Activated T-helper 1 cell treated with anti-CD3 and anti-CD28 coated beads, Interleukin-2, amount 50 U/mL, for 16 hours (primary cell): ENCODE measurements around the gene RAB17.

Source experiments
- DNase-seq, 2 donors: peaks; one replicate each; pipeline ENCODE4 v3.0.0-alpha.2; 2020; ENCODE audit warnings: low read depth in 1 of 2, low spot score in 1 of 2

Gene RAB17, protein sequence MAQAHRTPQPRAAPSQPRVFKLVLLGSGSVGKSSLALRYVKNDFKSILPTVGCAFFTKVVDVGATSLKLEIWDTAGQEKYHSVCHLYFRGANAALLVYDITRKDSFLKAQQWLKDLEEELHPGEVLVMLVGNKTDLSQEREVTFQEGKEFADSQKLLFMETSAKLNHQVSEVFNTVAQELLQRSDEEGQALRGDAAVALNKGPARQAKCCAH

GRCh38 chr2:237590272-237591140 lies at the start of gene RAB17:
Gene RAB17 (minus strand): TSS chr2:237590734. CDS start chr2:237586154, 4,580 bp downstream.
- DNase-seq: no peak

DNA sequence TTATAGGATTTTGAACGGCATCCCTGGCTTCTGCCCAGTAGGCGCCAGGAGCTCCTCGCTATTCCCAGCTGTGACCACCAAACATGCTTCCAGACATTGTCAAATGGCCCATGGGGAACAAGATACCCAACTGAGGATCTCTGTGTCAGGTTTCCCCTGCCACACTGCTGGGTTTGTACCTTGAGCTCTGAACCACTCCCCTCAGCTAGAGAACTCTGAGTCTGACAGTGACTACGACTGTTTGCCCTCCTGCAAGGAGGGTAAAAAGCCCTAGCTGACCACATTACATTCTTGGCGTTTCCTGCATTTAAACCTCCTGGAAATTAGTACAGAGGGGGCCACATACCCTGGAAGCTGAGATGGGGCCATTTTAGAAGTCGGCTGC lies 49.3 kb upstream of the RAB17 start:
- DNase-seq: no peak

DNA sequence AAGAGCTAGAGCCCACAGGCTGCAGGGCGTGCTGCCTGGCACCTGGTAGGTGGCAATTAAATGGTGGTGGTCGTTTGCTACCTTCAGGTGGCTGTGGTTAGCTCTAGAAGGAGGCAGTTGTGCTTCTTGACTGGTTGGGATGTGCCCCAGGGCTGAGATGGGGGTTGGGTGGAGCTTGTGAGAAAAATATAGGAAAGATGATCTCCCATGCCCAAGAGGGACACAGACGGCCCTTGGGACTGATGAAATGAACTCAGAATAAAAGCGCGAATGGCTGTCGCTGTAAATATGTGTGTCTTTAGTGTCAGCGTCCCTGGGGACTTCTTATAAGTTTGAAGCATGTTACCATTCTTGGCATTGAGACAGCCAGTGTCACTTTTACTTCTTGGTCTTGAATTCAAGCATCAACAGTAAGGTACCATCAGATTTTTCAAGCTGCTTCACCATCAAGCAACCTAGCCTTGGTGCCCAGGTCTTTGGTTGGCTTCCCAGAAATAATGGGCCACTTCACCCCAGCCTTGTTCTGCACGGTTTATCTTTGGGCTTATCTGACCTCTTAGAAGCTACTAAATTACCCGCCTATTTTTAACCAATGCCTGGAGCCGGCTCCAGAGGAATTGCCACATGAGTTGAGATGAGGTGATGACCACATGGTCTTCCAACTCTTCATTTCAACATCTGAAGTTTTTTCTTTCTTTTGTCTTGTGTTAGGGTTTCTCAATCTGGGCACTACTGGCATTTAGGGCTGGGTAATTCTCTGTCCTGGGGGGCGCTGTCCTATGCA lies 48.7 kb upstream of the RAB17 start:
- DNase-seq: no peak

- DNase-seq: no peak
These were observed 47.6 kb upstream of the RAB17 start for GRCh38 chr2:237638176-237638575.

GRCh38 chr2:237637429-237638135 lies 47.0 kb upstream of the RAB17 start:
- no peak for DNase-seq

- no peak for DNase-seq
These were observed 46.0 kb upstream of the RAB17 start for GRCh38 chr2:237636578-237636977.

DNA sequence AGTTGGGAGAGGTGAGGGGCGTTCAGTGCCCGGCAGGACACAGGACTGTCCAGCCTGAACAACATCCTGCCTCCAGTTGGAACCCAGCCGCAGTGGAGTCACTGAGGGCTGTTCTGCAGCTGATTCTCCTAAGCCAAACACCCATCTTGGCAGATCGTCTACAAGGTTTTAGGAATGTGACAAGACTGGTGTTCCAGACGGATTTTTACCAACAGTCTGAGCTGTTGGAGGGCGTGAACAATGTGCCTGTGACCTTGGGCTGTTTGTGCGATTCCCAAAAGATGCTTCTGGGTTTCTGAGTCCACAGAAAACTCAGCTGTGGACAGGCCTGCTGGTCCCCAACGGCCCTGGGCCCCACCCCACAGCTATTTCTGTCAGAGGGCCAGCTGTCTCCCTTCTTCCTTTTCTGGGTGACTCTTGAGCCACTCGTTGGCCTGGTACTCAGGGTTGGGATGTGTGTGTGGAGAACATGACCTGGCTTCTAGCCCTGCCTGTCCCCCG lies 42.6 kb upstream of the RAB17 start:
- no peak for DNase-seq

GRCh38 chr2:237631801-237632585 lies 41.5 kb upstream of the RAB17 start:
- no peak for DNase-seq

GRCh38 chr2:237631007-237631785 lies 40.7 kb upstream of the RAB17 start:
- no peak for DNase-seq

DNA sequence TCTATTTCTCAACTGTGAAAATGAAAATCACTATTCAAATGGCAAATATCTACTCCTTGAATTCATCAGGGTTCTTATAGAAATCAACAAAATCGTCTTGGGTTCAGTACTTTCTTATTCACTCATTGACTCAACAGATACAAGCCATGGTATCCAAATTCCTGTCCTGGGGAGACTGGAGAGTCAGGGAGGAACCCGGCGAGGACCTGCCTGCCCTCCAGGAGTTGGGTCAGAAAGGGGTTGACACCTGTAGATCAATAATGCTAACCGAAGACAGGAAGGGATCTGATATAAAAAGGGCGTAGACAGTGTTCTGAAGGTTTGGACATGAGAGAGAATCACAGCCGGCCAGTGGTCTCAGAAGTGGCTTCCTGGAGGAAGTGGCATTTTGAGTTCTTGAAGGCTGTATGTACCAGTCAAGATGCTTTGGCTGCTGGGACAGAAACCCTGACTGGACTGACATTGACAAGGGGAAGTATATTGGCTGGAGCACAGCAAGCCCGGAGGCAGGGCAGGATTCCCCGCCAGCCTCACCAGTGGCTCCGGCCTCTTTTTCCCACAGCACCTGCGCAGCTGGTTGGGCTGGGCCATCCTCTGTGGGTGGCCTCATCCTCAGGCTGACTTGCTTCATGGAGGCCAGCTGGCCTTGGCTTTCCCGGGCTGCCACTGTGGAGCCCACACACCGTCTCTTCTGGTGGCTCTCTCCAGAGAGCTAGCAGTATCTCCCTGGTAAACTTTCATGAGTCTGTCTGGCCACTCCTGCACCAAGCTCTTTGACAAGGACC lies 39.9 kb upstream of the RAB17 start:
- DNase-seq: no peak

DNA sequence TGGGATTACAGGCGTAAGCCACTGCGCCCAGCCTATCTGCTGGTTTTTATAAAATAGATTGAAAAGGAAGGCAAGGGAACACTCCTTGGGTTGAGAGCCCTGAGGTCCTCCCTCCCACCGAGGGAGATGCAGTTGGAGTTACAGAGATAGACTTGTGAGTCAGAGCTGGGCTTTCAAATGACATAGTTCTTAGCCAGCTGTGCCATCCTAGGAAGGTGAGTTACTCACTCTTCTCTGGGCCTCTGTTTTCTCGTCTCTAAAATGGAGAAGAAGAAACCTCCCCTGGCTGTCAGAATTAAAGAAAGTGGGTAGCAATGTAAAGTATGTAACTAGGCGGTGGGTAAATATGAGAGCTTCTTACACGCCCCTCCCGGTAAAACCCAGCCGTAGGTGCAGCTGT lies 39.2 kb upstream of the RAB17 start:
- DNase-seq: no peak

DNA sequence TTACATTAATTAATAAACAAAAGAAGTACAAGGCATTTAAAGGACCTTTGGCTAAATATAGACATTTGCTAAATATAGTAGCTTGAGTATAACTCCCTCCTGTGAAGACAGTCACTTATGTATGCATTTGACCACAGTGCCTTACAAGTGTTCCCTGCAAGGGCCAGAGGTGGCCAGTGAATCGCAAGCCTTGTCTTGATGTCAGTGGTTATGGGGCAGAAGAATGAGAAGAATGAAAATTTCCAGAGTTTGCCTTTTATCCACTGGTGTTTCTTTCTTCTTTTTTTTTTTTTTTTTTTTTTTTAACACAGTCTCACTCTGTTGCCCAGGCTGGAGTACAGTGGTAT lies 38.6 kb upstream of the RAB17 start:
- DNase-seq: no peak

- DNase-seq: no peak
These were observed 38.0 kb upstream of the RAB17 start for GRCh38 chr2:237628247-237629187.

GRCh38 chr2:237627441-237628246 lies 37.1 kb upstream of the RAB17 start, which contains the start of gene LRRFIP1:
Gene LRRFIP1 (plus strand): TSS chr2:237627587. CDS start chr2:237627645, 58 bp downstream.
- no peak for DNase-seq

DNA sequence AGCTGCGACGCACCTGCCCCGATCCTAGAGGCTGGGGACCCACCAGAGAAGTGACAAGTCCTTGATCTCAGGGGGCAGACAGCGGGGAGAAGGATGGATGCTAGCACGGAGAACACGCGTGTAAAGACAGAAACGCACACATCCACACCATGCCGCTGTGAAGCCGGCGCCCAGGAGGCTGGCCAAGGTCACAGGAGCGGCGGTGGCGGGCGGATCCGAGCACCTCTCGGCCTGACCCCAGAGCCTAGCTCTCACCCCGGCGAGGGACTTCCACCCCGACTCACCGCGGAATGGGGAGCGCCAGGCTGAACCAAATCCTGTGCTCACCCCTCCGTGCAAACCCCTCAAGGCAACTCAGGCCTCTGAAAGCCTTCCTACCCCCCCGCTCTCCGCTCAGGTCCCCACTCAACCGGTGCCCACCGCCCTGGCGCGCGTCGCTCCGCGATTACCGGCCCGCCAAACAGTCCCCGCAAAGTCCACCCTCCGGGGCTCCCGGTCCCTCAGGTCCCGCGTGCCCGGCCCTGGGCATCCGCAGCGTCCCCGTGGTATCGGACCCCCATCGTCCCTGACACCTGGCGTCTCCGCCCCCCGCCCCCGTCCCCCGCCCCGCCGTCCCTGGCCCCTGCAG lies 36.4 kb upstream of the RAB17 start:
- no peak for DNase-seq

DNA sequence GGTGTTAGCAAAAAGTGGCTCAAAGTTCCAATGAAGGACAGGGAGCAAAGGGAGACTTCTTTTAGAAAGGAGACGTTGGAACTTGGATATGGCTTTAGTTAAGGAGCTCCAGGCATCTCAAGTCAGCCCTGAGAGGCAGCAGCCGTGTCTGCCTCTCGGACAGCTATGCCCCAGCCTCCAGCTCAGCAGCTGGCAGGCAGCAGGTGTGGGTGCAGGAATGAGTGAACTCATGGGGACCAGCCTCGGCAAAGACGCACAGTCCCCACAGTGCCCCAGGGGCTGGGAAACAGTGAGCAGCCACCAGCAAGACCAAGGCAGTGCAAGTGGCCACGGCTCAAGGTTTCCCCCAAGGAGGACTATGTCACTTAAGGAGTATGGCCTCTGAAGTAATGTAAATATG lies 35.2 kb upstream of the RAB17 start:
- no peak for DNase-seq
